PFSK-1 (cell line): ENCODE measurements around the gene C7orf57.

ENCODE experiments used
- FOXP2 ChIP-seq: optimal IDR thresholded peaks from 2 replicates; pipeline ENCODE3; 2011; ENCODE audit warnings: borderline replicate concordance, control low read depth, inconsistent platforms; ENCODE audit not compliant: insufficient read depth; ENCODE audit errors: extremely low read length, extremely low read depth
- POLR2AphosphoS5 ChIP-seq: IDR thresholded peaks from 2 replicates; pipeline ENCODE4 v1.6.1; 2012; ENCODE audit warnings: low read depth, mild to moderate bottlenecking, control low read depth, low read length, moderate library complexity
- REST ChIP-seq, 2 experiments: IDR thresholded peaks; 2 replicates each; pipeline versions ENCODE4 v1.6.1 to v1.8.0; 2011 to 2012; ENCODE audit warnings: low read depth in 2 of 2, low read length in 2 of 2, control low read depth in 1 of 2, inconsistent platforms in 1 of 2, mild to moderate bottlenecking in 1 of 2, moderate library complexity in 1 of 2; ENCODE audit not compliant: insufficient read depth in 1 of 2
- SIN3A ChIP-seq: IDR thresholded peaks from 2 replicates; pipeline ENCODE4 v1.6.1; 2012; ENCODE audit warnings: mild to moderate bottlenecking, low read length, moderate library complexity, borderline replicate concordance; ENCODE audit not compliant: insufficient read depth
- TAF1 ChIP-seq: IDR thresholded peaks from 2 replicates; pipeline ENCODE4 v1.6.1; 2012; ENCODE audit warnings: low read length, control low read depth, borderline replicate concordance; ENCODE audit not compliant: insufficient read depth

- TF ChIP-seq POLR2AphosphoS5 (no peak), REST (IDR thresholded peaks at IDR 0.05; ENCODE audit: insufficient read depth in 1 of 2, low read depth in 2 of 2, low read length in 2 of 2) (no peak), TAF1 (no peak), SIN3A (no peak), FOXP2 (no peak)
Observed at GRCh38 chr7:48038815-48039506, 3.6 kb downstream of the C7orf57 start.
